GM18498 (cell line): ENCODE measurements around the gene CLCN5.
A peak's percentile ranks its signal among the peaks of the same experiment; 100 is the strongest.
"Not testable (repeated sequence)": the region's sequence is repeated elsewhere in the genome, so short reads cannot be mapped to it uniquely, and the experiment has no call there.

Source experiments
- ATAC-seq: cut with Tn5 transposase; IDR thresholded peaks from one replicate; pipeline ENCODE4 v1.9.1; 2021; ENCODE audit warnings: mild to moderate bottlenecking, moderate library complexity; ENCODE audit not compliant: unreplicated experiment

Gene CLCN5

DNA sequence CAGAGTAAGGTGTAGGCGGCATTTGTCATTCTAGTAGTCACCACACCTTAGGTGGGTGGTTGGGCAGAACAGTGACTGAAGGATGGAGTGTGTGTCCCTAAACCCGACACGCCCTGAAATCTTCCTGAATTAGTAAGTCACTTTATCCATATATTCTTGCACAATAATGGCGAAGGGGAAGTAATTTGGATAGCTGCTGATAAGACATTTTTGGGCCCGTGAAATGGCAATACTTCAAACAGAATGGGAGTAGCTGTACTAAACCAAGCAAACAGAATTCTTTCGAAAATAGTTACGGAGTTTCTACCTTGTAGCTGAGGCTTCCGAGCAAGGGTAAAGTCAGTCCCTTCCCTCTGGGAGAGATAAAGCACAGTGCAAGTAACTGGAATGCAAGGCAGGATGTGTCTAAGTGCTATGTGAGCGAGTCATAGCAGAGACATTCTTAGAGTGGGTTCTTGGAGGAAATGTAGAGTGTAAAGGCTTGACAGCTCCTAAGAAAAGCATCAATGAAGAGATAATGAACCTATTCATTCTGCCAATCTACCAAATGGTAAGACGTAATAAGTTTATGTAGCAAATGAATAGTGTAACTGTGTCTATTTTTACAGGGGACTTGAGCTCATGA lies 72.8 kb downstream of the CLCN5 start:
- no peak for ATAC-seq

DNA sequence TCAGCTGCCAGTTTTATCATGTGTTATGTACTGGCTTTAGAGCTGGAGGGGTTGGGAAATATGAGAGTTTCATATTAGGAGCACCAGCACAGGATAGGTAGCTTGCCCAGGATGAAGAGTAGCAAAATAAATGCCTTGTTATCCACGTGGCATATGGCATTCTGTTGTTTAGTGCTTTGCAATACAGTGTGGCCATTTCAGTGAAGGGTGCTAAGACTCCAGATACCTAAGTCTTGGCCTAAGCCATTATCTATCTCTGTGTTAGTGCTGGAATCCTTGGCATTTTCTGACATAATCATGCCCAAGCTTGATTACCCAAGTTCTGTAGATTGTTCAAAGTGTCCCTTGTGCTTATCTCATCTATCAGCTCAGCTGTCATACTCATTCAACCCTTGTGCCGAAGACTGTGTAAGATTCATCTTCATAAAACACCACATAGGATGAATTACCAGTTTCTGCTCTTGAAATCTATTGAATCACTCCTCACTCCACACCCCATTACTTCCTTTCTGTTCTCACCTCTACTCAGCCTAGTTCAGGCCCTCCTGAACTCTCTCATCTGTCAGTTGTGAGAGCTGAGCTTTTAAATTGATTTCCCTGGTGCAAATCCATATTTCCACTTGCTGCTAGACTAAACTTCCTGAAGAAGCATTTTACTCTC lies 73.5 kb downstream of the CLCN5 start:
- no peak for ATAC-seq

- ATAC-seq = no peak
These were observed 74.1 kb downstream of the CLCN5 start for GRCh38 chrX:49996474-49996873.

- no peak for ATAC-seq
These were observed 76.7 kb downstream of the CLCN5 start for GRCh38 chrX:49999087-49999486.

GRCh38 chrX:50000937-50001542 lies 78.6 kb downstream of the CLCN5 start:
- ATAC-seq = peak; percentile 49

GRCh38 chrX:50002067-50002714 lies 79.8 kb downstream of the CLCN5 start:
- ATAC-seq = peak; percentile 69

DNA sequence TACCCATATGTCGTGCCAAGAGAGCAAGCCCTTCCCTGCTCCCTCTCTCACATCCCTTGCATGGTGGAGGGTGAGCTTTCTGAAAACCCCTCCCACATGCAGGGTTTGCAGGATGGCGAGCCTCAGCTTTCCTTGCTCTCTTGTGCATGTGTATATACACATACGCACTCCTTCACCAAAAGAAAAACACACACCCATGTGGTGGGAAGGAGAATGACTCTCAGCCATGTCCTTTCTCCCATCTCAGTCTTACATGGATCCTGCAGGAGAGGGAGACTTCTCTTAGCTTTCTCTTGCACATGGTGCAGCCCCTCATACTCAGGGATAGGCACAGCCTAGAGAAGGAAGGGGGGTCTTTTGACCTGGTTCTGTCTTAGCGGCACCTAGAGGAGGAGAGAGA lies 81.1 kb downstream of the CLCN5 start:
- no peak for ATAC-seq

- no peak for ATAC-seq
These were observed 81.5 kb downstream of the CLCN5 start for GRCh38 chrX:50003927-50004326.

DNA sequence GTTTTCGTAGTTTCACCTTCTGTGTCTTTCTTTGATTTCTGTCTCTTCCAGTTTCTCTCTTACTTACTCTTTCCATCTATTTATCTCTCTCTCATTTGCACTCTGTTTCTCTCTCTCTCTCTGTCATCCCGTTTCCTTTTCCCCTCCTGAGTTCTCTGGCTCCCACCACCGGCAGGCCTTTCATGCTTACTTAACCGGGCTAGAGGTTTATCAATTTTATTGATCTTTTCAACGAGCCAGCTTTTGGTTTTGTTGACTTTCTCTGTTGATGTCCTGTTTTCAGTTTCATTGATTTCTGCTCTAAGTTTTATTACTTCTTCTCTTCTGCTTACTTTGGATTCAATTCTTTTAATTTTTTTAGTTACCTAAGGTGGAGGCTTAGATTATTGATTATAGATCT lies 103.2 kb downstream of the CLCN5 start:
- ATAC-seq = not testable (repeated sequence)

DNA sequence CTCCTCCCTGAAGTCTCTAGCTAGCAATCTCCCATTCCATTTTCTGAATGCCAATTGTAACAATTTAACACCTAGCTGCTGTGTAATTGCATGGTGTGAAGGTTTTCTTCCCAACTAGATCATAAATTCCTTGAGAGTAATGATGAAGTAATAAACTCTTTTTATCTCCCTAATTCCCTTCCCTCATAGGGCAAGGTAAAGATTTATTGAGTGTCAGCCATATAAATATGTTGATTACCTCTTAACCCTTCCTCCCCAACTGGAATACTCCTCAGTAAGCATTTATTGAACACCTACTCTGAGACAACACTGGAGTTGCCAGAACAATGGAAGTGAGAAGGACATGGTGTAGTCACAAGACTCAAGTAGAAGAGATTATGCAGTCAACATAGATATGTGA lies 112.7 kb downstream of the CLCN5 start:
- ATAC-seq = no peak

DNA sequence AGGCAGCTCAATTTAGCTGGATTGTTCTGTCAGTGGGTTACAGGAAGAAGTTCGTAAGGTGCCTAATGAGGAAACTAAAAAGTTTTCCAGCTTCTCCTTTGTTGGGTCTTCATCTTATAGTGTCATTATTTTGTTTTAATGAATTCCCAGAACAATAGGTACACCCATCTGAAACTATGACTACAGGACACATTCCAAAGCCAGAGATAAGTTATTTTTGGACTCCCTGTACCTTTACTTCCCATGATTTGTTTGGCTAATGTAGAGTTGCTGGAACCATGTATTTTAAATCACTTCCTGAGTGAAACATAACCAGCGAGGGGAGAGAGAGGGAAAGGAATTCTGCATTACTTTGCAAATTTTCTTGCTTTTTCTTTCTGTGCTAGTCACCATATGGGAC lies 114.0 kb downstream of the CLCN5 start:
- ATAC-seq = no peak

- no peak for ATAC-seq
These were observed 123.4 kb downstream of the CLCN5 start for GRCh38 chrX:50045823-50046222.

GRCh38 chrX:50049228-50049627 lies 126.8 kb downstream of the CLCN5 start:
- ATAC-seq = no peak

- no peak for ATAC-seq
These were observed 131.8 kb downstream of the CLCN5 start for GRCh38 chrX:50054147-50054546.

- ATAC-seq = no peak
These were observed 144.0 kb downstream of the CLCN5 start for GRCh38 chrX:50066318-50066937.

DNA sequence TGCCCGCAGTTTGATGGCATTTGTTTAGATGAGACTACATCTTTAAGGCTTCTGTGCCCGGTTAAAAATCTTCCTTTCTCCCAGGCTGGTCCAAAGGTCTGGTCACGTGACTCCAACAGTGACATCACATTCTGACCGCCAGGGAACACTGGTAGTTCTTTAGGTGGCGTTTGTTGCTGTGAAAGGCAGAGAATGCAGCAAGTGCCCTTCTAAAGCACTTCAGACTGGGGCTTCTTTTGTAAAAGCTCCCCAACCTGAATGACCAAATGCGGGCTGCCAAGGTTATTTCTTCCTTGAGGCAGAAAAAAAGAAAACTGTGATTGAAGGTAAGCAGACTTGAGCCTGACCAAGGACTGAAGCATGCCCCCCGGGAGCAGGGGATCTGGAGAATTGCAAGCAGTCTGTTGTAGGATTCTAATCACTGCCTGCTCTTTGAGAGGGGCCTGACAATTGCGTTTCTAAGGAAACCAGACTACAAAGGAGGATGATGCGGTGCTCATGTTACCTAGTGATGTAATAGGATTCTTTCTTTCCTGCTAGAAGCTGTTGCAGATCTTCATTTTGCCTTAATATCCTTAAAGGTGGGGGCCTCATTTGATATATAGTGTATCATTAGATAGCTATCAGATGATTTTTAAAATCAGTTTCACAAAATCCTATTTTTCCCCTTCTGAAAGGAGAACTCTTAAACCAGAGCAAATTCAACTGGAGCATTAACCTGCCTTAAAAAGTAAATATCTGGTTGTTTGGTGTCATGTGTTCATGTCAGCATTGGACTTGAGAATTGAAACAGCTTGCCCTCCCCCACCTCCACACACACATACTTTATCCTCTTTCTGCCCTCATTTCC lies 145.3 kb downstream of the CLCN5 start:
- no peak for ATAC-seq

DNA sequence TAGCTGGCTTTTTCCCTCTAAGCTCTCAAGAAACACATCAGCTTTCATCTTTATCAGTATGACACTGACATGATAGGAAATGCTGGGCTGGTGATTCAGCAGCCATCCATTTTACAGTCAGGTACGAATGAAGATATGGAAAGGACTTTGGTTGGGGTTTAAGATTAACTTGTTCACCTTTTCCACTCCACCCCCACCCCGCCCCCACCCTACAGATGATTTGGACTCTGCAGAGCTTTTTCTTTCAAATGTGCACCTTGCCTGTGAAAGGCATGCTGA lies 145.8 kb downstream of the CLCN5 start:
- ATAC-seq = no peak

GRCh38 chrX:50068893-50069292 lies 146.5 kb downstream of the CLCN5 start:
- no peak for ATAC-seq

DNA sequence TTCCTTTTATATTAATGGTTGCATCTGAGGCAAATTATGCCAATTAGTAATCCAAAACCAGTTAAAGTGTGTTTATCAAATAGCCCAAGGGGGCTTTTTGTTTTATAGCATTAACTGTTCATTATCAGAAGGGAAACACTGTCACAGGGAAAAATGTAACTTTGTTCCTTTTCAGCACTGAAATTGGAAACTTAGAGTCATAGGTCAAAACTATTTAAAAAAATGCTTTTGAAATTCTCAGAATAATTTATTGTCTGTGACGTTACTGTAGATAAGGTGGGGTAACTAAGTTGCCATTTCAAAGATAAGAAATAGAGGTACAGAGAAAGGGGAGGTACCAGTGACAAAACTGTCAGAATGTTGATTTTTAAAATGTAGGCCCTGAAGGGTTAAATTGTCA lies 149.1 kb downstream of the CLCN5 start:
- no peak for ATAC-seq

GRCh38 chrX:50072110-50072509 lies 149.7 kb downstream of the CLCN5 start:
- peak; percentile 64 for ATAC-seq

DNA sequence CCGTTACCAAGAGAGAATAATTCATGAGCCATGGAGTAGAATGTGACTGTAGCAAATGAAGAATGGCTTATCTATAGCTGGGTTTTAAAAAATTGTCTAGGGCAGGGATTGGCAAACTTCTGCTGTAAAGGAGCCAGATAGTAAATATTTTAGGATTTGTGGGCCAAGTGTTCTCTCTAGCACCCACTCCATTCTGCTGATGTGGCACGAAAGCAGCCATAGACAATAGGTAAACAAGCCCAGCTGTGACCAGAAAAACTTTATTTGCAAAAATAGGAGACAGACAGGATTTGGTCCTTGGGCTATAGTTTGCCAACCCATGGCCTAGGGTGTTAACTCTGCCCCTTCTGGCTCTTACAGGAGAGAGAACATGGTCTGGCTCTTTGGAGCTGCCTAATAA lies 151.2 kb downstream of the CLCN5 start:
- no peak for ATAC-seq
